ENCODE data around the gene POLR3E. TPM values are rescaled to one million over a fixed set of nuclear protein-coding genes. Genes with fewer than 3 reads are reported as not detected.

Gene POLR3E
- total RNA-seq, 1 experiment from 2014 or later: 103 TPM

DNA sequence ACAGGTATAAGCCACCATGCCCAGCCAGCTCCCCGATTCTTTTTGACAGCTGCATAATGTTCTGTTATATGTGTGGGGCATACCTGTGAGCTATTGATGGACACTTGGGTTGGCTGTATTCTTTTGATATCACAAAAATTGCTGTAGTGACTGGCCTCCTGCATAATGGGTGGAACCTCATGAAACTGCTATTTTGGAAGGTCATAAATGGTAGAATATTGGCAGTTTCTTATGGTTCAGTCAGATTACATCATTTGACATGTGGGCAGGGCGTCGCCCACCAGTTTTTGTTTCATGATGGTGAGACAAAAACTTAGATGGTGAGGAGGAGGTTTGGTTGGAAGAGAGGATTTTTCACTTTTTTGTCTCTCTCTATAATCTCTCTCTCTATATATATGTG lies 26.7 kb upstream of the POLR3E start:
- Histone ChIP-seq H3K56ac (ENCODE audit: insufficient read length, low read depth, low read length) (no peak overlapping the region), H3K79me1 (ENCODE audit: insufficient read depth, low read depth, low read length, poor library complexity, severe bottlenecking) (no peaks in the 10 kb centered on the region), H3K4me1 (ENCODE audit: insufficient read depth, low read length) (no peaks in the 10 kb centered on the region), H2BK5ac (ENCODE audit: insufficient read length, low read length) (no peak overlapping the region), H2BK15ac (ENCODE audit: low read depth, low read length) (no peak overlapping the region), H4K91ac (ENCODE audit: insufficient read length, low read depth, low read length) (no peak overlapping the region), H3K27me3 (ENCODE audit: insufficient read depth, low read length) (no peaks in the 10 kb centered on the region), H4K5ac (ENCODE audit: insufficient read length, low read depth, low read length) (no peak overlapping the region), H2AK5ac (ENCODE audit: insufficient read length, low read length) (no peak overlapping the region), H2BK20ac (ENCODE audit: low read depth, low read length, poor library complexity, severe bottlenecking) (no peak overlapping the region), H3K79me2 (ENCODE audit: insufficient read depth, low read length) (no peaks in the 10 kb centered on the region), H4K20me1 (ENCODE audit: control insufficient read depth, insufficient read depth, insufficient read length) (no peaks in the 10 kb centered on the region), H3K9me3 (ENCODE audit: control insufficient read depth, low read depth, low read length) (no peaks in the 10 kb centered on the region), H2AFZ (ENCODE audit: low read length) (no peak overlapping the region), H3K14ac (ENCODE audit: insufficient read depth, low read length) (no peak overlapping the region), H3T11ph (ENCODE audit: low read length) (no peak overlapping the region), H3K4me2 (ENCODE audit: insufficient read depth, insufficient read length, low read length) (no peak overlapping the region), H3K23me2 (ENCODE audit: insufficient read length, low read depth, low read length, poor library complexity, severe bottlenecking) (no peaks in the 10 kb centered on the region), H2BK120ac (ENCODE audit: low read depth, low read length, poor library complexity, severe bottlenecking) (no peak overlapping the region), H3K18ac (ENCODE audit: insufficient read length, low read depth, low read length) (no peak overlapping the region), H4K8ac (replicated peaks; ENCODE audit: insufficient read length, low read depth, low read length) (no peak overlapping the region), H2BK12ac (ENCODE audit: insufficient read length, low read depth, low read length) (no peak overlapping the region), H3K27ac (ENCODE audit: insufficient read length, low read depth, low read length) (no peak overlapping the region), H3K9ac (ENCODE audit: extremely low read depth, insufficient read length, low read length) (no peak overlapping the region), H3K4ac (ENCODE audit: low read depth, low read length) (no peak overlapping the region), H3K23ac (ENCODE audit: insufficient read length, low read depth, low read length) (no peak overlapping the region)
- H3K27me3 Mint-ChIP-seq (ENCODE audit: low read depth): no peaks in the 10 kb centered on the region
- no peak overlapping the region for H3K27ac Mint-ChIP-seq
- no peak overlapping the region for H3K4me3 Mint-ChIP-seq
- H3K36me3 Mint-ChIP-seq (ENCODE audit: insufficient read depth in 1 of 3, low read depth in 3 of 3): peaks cover 11 to 45% (median 28%) of the 10 kb centered on the region in 3 experiments; a peak in 6 of 7 replicates
- no peaks in the 10 kb centered on the region for H3K4me1 Mint-ChIP-seq
- no peak for DNase-seq
- no peaks in the 10 kb centered on the region for H3K9me3 Mint-ChIP-seq
- WGBS (ENCODE audit: extremely low coverage, insufficient read length, low lambda C conversion rate): no CpG with 5 or more reads among the region's 3 CpGs
- TF ChIP-seq CTCF (conservative IDR thresholded peaks at IDR 0.05): no peak
